HEK293 (cell line): ENCODE data around the gene PRIMPOL.

Experiments
- BCL11B ChIP-seq: fragments of 450-650 bp; formaldehyde crosslinking; IDR thresholded peaks from 2 replicates; pipeline ENCODE4 v1.5.1; 2016; ENCODE audit warnings: low read depth, missing biosample characterization, missing genetic modification characterization
- EGR2 ChIP-seq: fragments of 450-650 bp; formaldehyde crosslinking; IDR thresholded peaks from 2 replicates; pipeline ENCODE4 v1.5.1; 2016; ENCODE audit warnings: low read depth, missing biosample characterization, missing genetic modification characterization
- FEZF1 ChIP-seq: fragments of 450-650 bp; formaldehyde crosslinking; IDR thresholded peaks from 2 replicates; pipeline ENCODE4 v1.5.1; 2016; ENCODE audit warnings: missing biosample characterization, missing genetic modification characterization
- HOXA7 ChIP-seq: sonication (generic); formaldehyde crosslinking; IDR thresholded peaks from 2 replicates; pipeline ENCODE4 v1.8.1; 2022; ENCODE audit warnings: missing genetic modification reagents, borderline replicate concordance
- HOXC10 ChIP-seq: sonication (generic); formaldehyde crosslinking; IDR thresholded peaks from 2 replicates; pipeline ENCODE4 v1.8.1; 2023; ENCODE audit warnings: mild to moderate bottlenecking, missing genetic modification reagents
- HOXD13 ChIP-seq: sonication (generic); formaldehyde crosslinking; IDR thresholded peaks from 2 replicates; pipeline ENCODE4 v1.8.0; 2022; ENCODE audit warnings: missing genetic modification reagents, borderline replicate concordance
- KLF7 ChIP-seq: fragments of 450-650 bp; formaldehyde crosslinking; IDR thresholded peaks from 2 replicates; pipeline ENCODE4 v1.5.1; 2016; ENCODE audit warnings: missing biosample characterization, missing genetic modification characterization, borderline replicate concordance
- OVOL3 ChIP-seq: fragments of 450-650 bp; formaldehyde crosslinking; IDR thresholded peaks from 2 replicates; pipeline ENCODE4 v1.5.1; 2016; ENCODE audit warnings: missing biosample characterization, missing genetic modification characterization
- RBAK ChIP-seq: fragments of 450-650 bp; formaldehyde crosslinking; IDR thresholded peaks from 2 replicates; pipeline ENCODE4 v1.5.1; 2016; ENCODE audit warnings: missing biosample characterization, missing genetic modification characterization
- ZFHX2 ChIP-seq: fragments of 450-650 bp; formaldehyde crosslinking; conservative IDR thresholded peaks from 2 replicates; pipeline ENCODE4 v1.5.1; 2016; ENCODE audit warnings: missing biosample characterization, missing genetic modification characterization
- ZNF10 ChIP-seq: fragments of 450-650 bp; formaldehyde crosslinking; IDR thresholded peaks from 2 replicates; pipeline ENCODE4 v1.5.1; 2017; ENCODE audit warnings: missing biosample characterization, missing genetic modification characterization
- ZNF148 ChIP-seq: fragments of 450-650 bp; formaldehyde crosslinking; IDR thresholded peaks from 2 replicates; pipeline ENCODE4 v1.5.0; 2017; ENCODE audit warnings: missing biosample characterization, missing genetic modification characterization, borderline replicate concordance
- ZNF155 ChIP-seq: fragments of 450-650 bp; formaldehyde crosslinking; IDR thresholded peaks from 2 replicates; pipeline ENCODE4 v1.5.1; 2016; ENCODE audit warnings: missing biosample characterization, missing genetic modification characterization
- ZNF184 ChIP-seq: fragments of 450-650 bp; IDR thresholded peaks from 2 replicates; pipeline ENCODE4 v1.5.1; 2018; ENCODE audit warnings: missing biosample characterization, mild to moderate bottlenecking, missing genetic modification characterization
- ZNF19 ChIP-seq: fragments of 450-650 bp; formaldehyde crosslinking; IDR thresholded peaks from 2 replicates; pipeline ENCODE4; 2016; ENCODE audit warnings: missing biosample characterization, missing genetic modification characterization, low read depth
- ZNF2 ChIP-seq: fragments of 450-650 bp; formaldehyde crosslinking; IDR thresholded peaks from 2 replicates; pipeline ENCODE4 v1.5.1; 2016; ENCODE audit warnings: missing biosample characterization, missing genetic modification characterization
- ZNF202 ChIP-seq: fragments of 450-650 bp; formaldehyde crosslinking; IDR thresholded peaks from 2 replicates; pipeline ENCODE4 v1.5.1; 2016; ENCODE audit warnings: missing biosample characterization, missing genetic modification characterization, borderline replicate concordance
- ZNF221 ChIP-seq: fragments of 450-650 bp; formaldehyde crosslinking; IDR thresholded peaks from 2 replicates; pipeline ENCODE4 v1.5.1; 2017; ENCODE audit warnings: missing biosample characterization, missing genetic modification characterization, borderline replicate concordance
- ZNF324 ChIP-seq: fragments of 450-650 bp; formaldehyde crosslinking; IDR thresholded peaks from 2 replicates; pipeline ENCODE4 v1.5.1; 2016; ENCODE audit warnings: missing biosample characterization, missing genetic modification characterization
- ZNF394 ChIP-seq: fragments of 450-650 bp; formaldehyde crosslinking; IDR thresholded peaks from 2 replicates; pipeline ENCODE4 v1.5.1; 2016; ENCODE audit warnings: missing biosample characterization, missing genetic modification characterization, mild to moderate bottlenecking, moderate library complexity, borderline replicate concordance
- ZNF473 ChIP-seq: fragments of 450-650 bp; formaldehyde crosslinking; IDR thresholded peaks from 2 replicates; pipeline ENCODE4 v1.5.1; 2017; ENCODE audit warnings: missing biosample characterization, missing genetic modification characterization
- ZNF510 ChIP-seq: fragments of 450-650 bp; formaldehyde crosslinking; IDR thresholded peaks from 2 replicates; pipeline ENCODE4 v1.5.1; 2018; ENCODE audit warnings: mild to moderate bottlenecking, missing genetic modification characterization, missing biosample characterization; ENCODE audit not compliant: insufficient replicate concordance
- ZNF558 ChIP-seq: fragments of 450-650 bp; formaldehyde crosslinking; IDR thresholded peaks from 2 replicates; pipeline ENCODE4 v1.5.1; 2016; ENCODE audit warnings: missing biosample characterization, missing genetic modification characterization
- ZNF624 ChIP-seq: fragments of 450-650 bp; formaldehyde crosslinking; IDR thresholded peaks from 2 replicates; pipeline ENCODE4 v1.5.1; 2017; ENCODE audit warnings: missing biosample characterization, missing genetic modification characterization
- ZNF692 ChIP-seq: fragments of 450-650 bp; formaldehyde crosslinking; IDR thresholded peaks from 2 replicates; pipeline ENCODE4 v1.5.1; 2016; ENCODE audit warnings: missing biosample characterization, missing genetic modification characterization
- ZNF76 ChIP-seq: fragments of 450-650 bp; formaldehyde crosslinking; IDR thresholded peaks from 2 replicates; pipeline ENCODE4; 2016; ENCODE audit warnings: low read depth, missing biosample characterization, missing genetic modification characterization, borderline replicate concordance
- ZNF776 ChIP-seq: fragments of 450-650 bp; formaldehyde crosslinking; IDR thresholded peaks from 2 replicates; pipeline ENCODE4 v1.5.0; 2017; ENCODE audit warnings: missing biosample characterization, missing genetic modification characterization, borderline replicate concordance
- ZNF777 ChIP-seq: fragments of 450-650 bp; formaldehyde crosslinking; IDR thresholded peaks from 2 replicates; pipeline ENCODE4 v1.5.1; 2017; ENCODE audit warnings: missing biosample characterization, missing genetic modification characterization, borderline replicate concordance
- ZNF785 ChIP-seq: fragments of 450-650 bp; formaldehyde crosslinking; IDR thresholded peaks from 2 replicates; pipeline ENCODE4 v1.5.1; 2016; ENCODE audit warnings: missing biosample characterization, missing genetic modification characterization
- TF ChIP-seq, protein P1 (sequence below): fragments of 450-650 bp; formaldehyde crosslinking; IDR thresholded peaks from 2 replicates; pipeline ENCODE4 v1.5.1; 2016; ENCODE audit warnings: missing biosample characterization, missing genetic modification characterization
- TF ChIP-seq, protein P2 (sequence below): fragments of 450-650 bp; formaldehyde crosslinking; IDR thresholded peaks from 2 replicates; pipeline ENCODE4 v1.5.1; 2016; ENCODE audit warnings: missing biosample characterization, missing genetic modification characterization
- TF ChIP-seq, protein P3 (sequence below): fragments of 450-650 bp; formaldehyde crosslinking; optimal IDR thresholded peaks from 2 replicates; pipeline ENCODE3; 2016; ENCODE audit warnings: missing biosample characterization, mild to moderate bottlenecking, missing genetic modification characterization

Gene PRIMPOL

GRCh38 chr4:184733654-184734524 is 84.4 kb downstream of the PRIMPOL start, which contains the start of gene CENPU (continued):
- TF ChIP-seq, protein P1, sequence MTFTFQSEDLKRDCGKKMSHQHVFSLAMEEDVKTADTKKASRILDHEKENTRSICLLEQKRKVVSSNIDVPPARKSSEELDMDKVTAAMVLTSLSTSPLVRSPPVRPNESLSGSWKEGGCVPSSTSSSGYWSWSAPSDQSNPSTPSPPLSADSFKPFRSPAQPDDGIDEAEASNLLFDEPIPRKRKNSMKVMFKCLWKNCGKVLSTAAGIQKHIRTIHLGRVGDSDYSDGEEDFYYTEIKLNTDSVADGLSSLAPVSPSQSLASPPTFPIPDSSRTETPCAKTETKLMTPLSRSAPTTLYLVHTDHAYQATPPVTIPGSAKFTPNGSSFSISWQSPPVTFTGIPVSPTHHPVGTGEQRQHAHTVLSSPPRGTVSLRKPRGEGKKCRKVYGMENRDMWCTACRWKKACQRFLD (tag by site-specific recombination): no peak
- TF ChIP-seq KLF7 (tag by site-specific recombination) (peak; percentile 66; the same call in 1 of the 2 replicates), ZFHX2 (peak; percentile 86), OVOL3 (no peak), ZNF184 (tag by site-specific recombination) (peak; percentile 89; the same call in 1 of the 2 replicates), ZNF558 (peak; percentile 59; the same call in 1 of the 2 replicates), ZNF155 (tag by site-specific recombination) (no peak), EGR2 (tag by site-specific recombination) (peak; percentile 69), ZNF777 (tag by site-specific recombination) (no peak), ZNF76 (tag by site-specific recombination) (peak; percentile 83), ZNF2 (tag by site-specific recombination) (peak; percentile 55; the same call in 1 of the 2 replicates), ZNF324 (peak; percentile 98), ZNF10 (no peak; the same call in 1 of the 2 replicates), ZNF510 (no peak), ZNF148 (tag by site-specific recombination) (no peak), HOXC10 (CRISPR knock-in tag) (no peak), BCL11B (no peak), ZNF692 (peak; percentile 98), ZNF473 (tag by site-specific recombination) (no peak), ZNF202 (tag by site-specific recombination) (no peak), ZNF624 (tag by site-specific recombination) (no peak), FEZF1 (tag by site-specific recombination) (peak; percentile 32; the same call in 1 of the 2 replicates), ZNF394 (peak; percentile 73; the same call in 1 of the 2 replicates), HOXA7 (CRISPR knock-in tag) (no peak), RBAK (tag by site-specific recombination) (no peak), ZNF221 (tag by site-specific recombination) (no peak), ZNF776 (tag by site-specific recombination) (no peak), HOXD13 (CRISPR knock-in tag) (0 out of 2 replicates have a peak, but pooled peaks have one; percentile 18), ZNF19 (no peak), ZNF785 (tag by site-specific recombination) (peak; percentile 79; the same call in 1 of the 2 replicates)
- TF ChIP-seq, protein P2, sequence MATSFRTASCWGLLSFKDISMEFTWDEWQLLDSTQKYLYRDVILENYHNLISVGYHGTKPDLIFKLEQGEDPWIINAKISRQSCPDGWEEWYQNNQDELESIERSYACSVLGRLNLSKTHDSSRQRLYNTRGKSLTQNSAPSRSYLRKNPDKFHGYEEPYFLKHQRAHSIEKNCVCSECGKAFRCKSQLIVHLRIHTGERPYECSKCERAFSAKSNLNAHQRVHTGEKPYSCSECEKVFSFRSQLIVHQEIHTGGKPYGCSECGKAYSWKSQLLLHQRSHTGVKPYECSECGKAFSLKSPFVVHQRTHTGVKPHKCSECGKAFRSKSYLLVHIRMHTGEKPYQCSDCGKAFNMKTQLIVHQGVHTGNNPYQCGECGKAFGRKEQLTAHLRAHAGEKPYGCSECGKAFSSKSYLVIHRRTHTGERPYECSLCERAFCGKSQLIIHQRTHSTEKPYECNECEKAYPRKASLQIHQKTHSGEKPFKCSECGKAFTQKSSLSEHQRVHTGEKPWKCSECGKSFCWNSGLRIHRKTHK (tag by site-specific recombination): no peak
- TF ChIP-seq, protein P3, sequence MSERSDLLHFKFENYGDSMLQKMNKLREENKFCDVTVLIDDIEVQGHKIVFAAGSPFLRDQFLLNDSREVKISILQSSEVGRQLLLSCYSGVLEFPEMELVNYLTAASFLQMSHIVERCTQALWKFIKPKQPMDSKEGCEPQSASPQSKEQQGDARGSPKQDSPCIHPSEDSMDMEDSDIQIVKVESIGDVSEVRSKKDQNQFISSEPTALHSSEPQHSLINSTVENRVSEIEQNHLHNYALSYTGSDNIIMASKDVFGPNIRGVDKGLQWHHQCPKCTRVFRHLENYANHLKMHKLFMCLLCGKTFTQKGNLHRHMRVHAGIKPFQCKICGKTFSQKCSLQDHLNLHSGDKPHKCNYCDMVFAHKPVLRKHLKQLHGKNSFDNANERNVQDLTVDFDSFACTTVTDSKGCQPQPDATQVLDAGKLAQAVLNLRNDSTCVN (tag by site-specific recombination): peak; percentile 85
